DOHH2 (cell line): Measurements from ENCODE around the gene MAPK6.

ENCODE experiments used
- H3F3A ChIP-seq: fragments of 200-600 bp; sonication (generic), shearing (Covaris generic); 2 replicates; pipeline ENCODE4 v1.6.0; 2016; ENCODE audit warnings: antibody characterized with exemption, mild to moderate bottlenecking; ENCODE audit not compliant: control insufficient read depth, insufficient read depth
- H3K27ac ChIP-seq: fragments of 200-600 bp; sonication (generic); 2 replicates; pipeline ENCODE4 v1.5.1; 2014; ENCODE audit warnings: low read depth, mild to moderate bottlenecking, low read length, moderate library complexity
- H3K27me3 ChIP-seq: fragments of 200-600 bp; sonication (generic); 2 replicates; pipeline ENCODE4 v1.6.1; 2014; ENCODE audit warnings: mild to moderate bottlenecking, low read length, mixed read lengths; ENCODE audit not compliant: control insufficient read depth
- H3K36me3 ChIP-seq: fragments of 200-600 bp; sonication (generic); 2 replicates; pipeline ENCODE4 v1.6.1; 2014; ENCODE audit warnings: mild to moderate bottlenecking, low read length, moderate library complexity, mixed read lengths; ENCODE audit not compliant: control insufficient read depth
- H3K4me1 ChIP-seq: fragments of 200-600 bp; sonication (generic); 2 replicates; pipeline ENCODE4 v1.6.1; 2014; ENCODE audit warnings: mild to moderate bottlenecking, low read length, mixed read lengths; ENCODE audit not compliant: control insufficient read depth
- H3K4me2 ChIP-seq: fragments of 200-600 bp; sonication (generic); 2 replicates; pipeline ENCODE4 v1.6.0; 2014; ENCODE audit warnings: mild to moderate bottlenecking, low read length, moderate library complexity
- H3K4me3 ChIP-seq: fragments of 200-600 bp; sonication (generic); 2 replicates; pipeline ENCODE4 v1.5.1; 2014; ENCODE audit warnings: mild to moderate bottlenecking, low read length, mixed read lengths
- H3K79me2 ChIP-seq: fragments of 200-600 bp; sonication (generic); 2 replicates; pipeline ENCODE4 v1.6.1; 2014; ENCODE audit warnings: mild to moderate bottlenecking, low read length, mixed read lengths; ENCODE audit not compliant: control insufficient read depth
- H3K9me2 ChIP-seq: fragments of 200-600 bp; sonication (generic); replicated peaks from 2 replicates; pipeline ENCODE4 v1.6.1; 2014; ENCODE audit warnings: mild to moderate bottlenecking, low read length, mixed read lengths; ENCODE audit not compliant: control insufficient read depth
- H3K9me3 ChIP-seq: fragments of 200-600 bp; sonication (generic); 2 replicates; pipeline ENCODE4 v1.6.1; 2014; ENCODE audit warnings: antibody characterized with exemption, low read length, mixed read lengths; ENCODE audit not compliant: control insufficient read depth, insufficient read depth
- H4K20me1 ChIP-seq: fragments of 200-600 bp; sonication (generic); 2 replicates; pipeline ENCODE4 v1.6.0; 2014; ENCODE audit warnings: low read depth, mild to moderate bottlenecking, antibody characterized with exemption, low read length, moderate library complexity; ENCODE audit not compliant: control insufficient read depth, insufficient read depth
- EZH2phosphoT487 ChIP-seq: fragments of 200-600 bp; sonication (generic); IDR thresholded peaks from 2 replicates; pipeline ENCODE4 v1.6.1; 2017; ENCODE audit warnings: borderline replicate concordance, mild to moderate bottlenecking, antibody characterized with exemption, low read length, moderate library complexity, mixed read lengths
- TF ChIP-seq, protein P1 (sequence below): fragments of 200-600 bp; sonication (generic); IDR thresholded peaks from one replicate; pipeline ENCODE4 v1.5.1; 2014; ENCODE audit warnings: antibody characterized with exemption, mild to moderate bottlenecking, low read depth, low read length; ENCODE audit not compliant: poor library complexity, severe bottlenecking

MAPK6 gene

GRCh38 chr15:51971375-51972133 lies 47.5 kb upstream of the MAPK6 start, which contains the start of gene LEO1:
Gene LEO1, minus strand, starts transcription at chr15:51971778. Its CDS starts 33 bp downstream, at chr15:51971745.
- Histone ChIP-seq H3F3A (no peaks in the 10 kb centered on the region), H3K4me3 (peak within 1 kb of the TSS; percentile 92), H3K79me2 (peaks cover 55% of the 10 kb centered on the region), H3K27me3 (no peaks in the 10 kb centered on the region), H3K36me3 (peaks cover 5% of the 10 kb centered on the region; the same call in 1 of the 2 replicates), H3K9me3 (no peaks in the 10 kb centered on the region), H3K27ac (peak within 1 kb of the TSS; percentile 72), H3K4me1 (peaks cover 10% of the 10 kb centered on the region), H3K4me2 (peak within 1 kb of the TSS; percentile 63), H3K9me2 (no peaks in the 10 kb centered on the region), H4K20me1 (no peaks in the 10 kb centered on the region)
- TF ChIP-seq, protein P1, sequence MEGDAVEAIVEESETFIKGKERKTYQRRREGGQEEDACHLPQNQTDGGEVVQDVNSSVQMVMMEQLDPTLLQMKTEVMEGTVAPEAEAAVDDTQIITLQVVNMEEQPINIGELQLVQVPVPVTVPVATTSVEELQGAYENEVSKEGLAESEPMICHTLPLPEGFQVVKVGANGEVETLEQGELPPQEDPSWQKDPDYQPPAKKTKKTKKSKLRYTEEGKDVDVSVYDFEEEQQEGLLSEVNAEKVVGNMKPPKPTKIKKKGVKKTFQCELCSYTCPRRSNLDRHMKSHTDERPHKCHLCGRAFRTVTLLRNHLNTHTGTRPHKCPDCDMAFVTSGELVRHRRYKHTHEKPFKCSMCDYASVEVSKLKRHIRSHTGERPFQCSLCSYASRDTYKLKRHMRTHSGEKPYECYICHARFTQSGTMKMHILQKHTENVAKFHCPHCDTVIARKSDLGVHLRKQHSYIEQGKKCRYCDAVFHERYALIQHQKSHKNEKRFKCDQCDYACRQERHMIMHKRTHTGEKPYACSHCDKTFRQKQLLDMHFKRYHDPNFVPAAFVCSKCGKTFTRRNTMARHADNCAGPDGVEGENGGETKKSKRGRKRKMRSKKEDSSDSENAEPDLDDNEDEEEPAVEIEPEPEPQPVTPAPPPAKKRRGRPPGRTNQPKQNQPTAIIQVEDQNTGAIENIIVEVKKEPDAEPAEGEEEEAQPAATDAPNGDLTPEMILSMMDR: peak; percentile 63
- TF ChIP-seq EZH2phosphoT487: no peak

GRCh38 chr15:51973220-51973619 lies 45.8 kb upstream of the MAPK6 start:
- Histone ChIP-seq H3K4me1 (peaks cover 10% of the 10 kb centered on the region), H3F3A (no peaks in the 10 kb centered on the region), H3K9me2 (no peaks in the 10 kb centered on the region), H3K27ac (no peak overlapping the region), H3K4me3 (no peak overlapping the region), H3K36me3 (no peaks in the 10 kb centered on the region), H3K27me3 (no peaks in the 10 kb centered on the region), H4K20me1 (no peaks in the 10 kb centered on the region), H3K4me2 (no peak overlapping the region), H3K9me3 (no peaks in the 10 kb centered on the region), H3K79me2 (peaks cover 40% of the 10 kb centered on the region)
- TF ChIP-seq EZH2phosphoT487: no peak
- TF ChIP-seq, protein P1: no peak

DNA sequence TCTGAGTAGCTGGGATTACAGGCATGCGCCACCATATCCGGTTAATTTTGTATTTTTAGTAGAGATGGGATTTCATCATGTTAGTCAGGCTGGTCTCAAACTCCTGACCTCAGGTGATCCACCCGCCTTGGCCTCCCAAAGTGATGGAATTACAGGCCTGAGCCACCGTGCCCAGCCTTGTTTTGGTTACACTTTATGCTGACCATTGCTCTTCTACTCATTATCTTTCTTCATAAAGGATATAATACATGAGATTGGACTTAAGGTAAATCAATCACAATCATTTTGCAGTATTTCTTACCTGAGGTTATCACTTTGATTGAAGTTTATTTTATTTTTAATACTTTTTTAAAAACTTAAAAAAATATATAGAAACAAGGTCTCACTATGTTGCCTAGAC lies 45.2 kb upstream of the MAPK6 start:
- no peaks in the 10 kb centered on the region for H4K20me1 ChIP-seq
- H3F3A ChIP-seq: no peaks in the 10 kb centered on the region
- peaks cover 34% of the 10 kb centered on the region for H3K79me2 ChIP-seq
- no peaks in the 10 kb centered on the region for H3K36me3 ChIP-seq
- no peak for TF ChIP-seq EZH2phosphoT487
- TF ChIP-seq, protein P1: no peak
- no peaks in the 10 kb centered on the region for H3K27me3 ChIP-seq
- no peak overlapping the region for H3K4me2 ChIP-seq
- no peak overlapping the region for H3K27ac ChIP-seq
- H3K9me3 ChIP-seq: no peaks in the 10 kb centered on the region
- no peaks in the 10 kb centered on the region for H3K9me2 ChIP-seq
- no peak overlapping the region for H3K4me3 ChIP-seq
- H3K4me1 ChIP-seq: peaks cover 10% of the 10 kb centered on the region
